ENCODE measurements around the gene REG3A. TPM values are rescaled to one million over a fixed set of nuclear protein-coding genes. Genes with fewer than 3 reads are reported as not detected.

Gene REG3A
- polyA plus RNA-seq, 3 donors, result not detected

DNA sequence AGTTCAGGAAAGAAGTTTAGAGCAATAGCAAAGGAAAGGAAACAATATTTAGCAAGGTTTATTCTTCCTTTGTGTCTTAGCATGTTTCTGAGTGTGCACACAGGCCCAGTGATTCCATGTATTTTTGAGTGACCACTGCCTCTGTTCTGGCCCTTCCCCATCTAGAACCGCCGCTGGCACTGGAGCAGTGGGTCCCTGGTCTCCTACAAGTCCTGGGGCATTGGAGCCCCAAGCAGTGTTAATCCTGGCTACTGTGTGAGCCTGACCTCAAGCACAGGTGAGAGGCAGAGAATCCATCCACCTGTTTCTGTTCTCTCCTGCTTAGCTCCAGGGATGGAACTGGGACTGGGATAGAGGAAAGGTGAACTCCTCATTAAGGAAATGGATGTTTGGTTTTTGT, 36.9 kb downstream of the REG3A start:
- no peak for DNase-seq (ENCODE audit: low read depth in 3 of 3, low spot score in 2 of 3)

DNA sequence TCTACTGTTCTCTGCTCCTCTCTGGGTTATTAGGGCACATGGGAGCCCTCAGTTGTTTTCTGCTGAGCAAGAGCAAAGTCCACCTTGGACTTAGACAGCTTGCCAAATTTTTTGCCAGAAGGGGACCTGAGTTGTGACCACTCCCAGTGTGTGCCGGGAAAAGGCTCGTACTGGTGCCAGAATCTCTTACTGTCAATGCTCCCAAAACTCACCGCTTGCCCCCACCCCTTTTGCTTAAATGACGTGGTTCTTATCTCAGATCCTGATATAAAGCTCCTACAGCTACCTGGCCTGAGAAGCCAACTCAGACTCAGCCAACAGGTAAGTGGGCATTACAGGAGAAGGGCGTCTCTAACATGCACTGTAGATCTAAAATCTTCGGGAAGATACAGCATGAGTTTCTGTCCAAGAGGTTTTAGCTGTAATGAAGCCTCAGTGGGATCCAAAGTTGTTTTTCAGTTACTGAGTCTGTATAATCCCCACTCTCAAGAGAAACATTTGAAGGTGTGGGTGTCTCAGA, 39.3 kb downstream of the REG3A start, which contains the start of gene REG1A:
Gene REG1A, plus strand, starts transcription at position 295 of the 520 bp plus-strand sequence. CDS start 374 bp downstream, outside the sequence.
- no peak for DNase-seq (ENCODE audit: low read depth in 3 of 3, low spot score in 2 of 3)

DNA sequence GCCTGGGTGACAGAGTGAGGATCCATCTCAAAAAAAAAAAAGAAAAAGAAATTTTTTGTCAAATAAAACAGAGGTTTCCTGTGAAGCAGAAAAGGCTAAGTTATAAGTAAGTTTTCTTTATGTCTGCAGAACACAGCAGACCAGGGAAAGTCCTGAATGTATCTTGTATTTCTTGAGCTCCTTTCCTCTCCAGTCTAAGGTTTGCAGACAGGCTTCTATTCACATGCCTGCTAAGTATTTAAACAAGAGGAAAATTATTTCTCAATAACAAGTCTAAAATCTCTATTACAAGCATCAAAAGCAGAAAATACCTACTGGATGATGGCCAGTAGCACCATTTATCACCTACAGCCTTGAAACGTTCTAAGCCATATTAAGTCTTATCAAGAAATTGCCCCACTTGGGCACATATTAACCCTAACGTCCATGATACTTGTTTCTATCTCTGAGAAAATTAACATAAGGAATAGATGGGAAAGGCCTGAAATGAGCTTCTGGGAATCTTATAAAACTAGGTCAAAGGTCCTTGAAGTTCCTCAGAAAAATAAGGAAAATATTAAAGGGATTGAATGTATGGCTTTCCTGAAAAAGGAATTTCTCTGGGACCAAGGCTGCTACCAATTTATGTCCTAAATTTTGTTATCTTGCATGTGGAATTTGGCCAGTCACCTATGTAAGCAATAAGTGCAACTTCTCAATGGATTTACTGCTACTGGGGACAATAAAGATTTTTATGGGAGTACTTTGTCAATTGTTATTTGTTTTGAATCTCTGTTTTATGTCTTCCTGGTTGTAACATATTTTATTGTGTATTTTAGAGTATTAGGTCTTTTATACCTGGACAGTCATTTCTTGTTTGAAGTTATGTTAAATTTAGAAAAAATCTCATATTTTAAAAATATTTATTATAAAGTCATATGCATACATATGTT, 42.3 kb downstream of the REG3A start:
- no peak for DNase-seq (ENCODE audit: low read depth in 3 of 3, low spot score in 2 of 3)

DNA sequence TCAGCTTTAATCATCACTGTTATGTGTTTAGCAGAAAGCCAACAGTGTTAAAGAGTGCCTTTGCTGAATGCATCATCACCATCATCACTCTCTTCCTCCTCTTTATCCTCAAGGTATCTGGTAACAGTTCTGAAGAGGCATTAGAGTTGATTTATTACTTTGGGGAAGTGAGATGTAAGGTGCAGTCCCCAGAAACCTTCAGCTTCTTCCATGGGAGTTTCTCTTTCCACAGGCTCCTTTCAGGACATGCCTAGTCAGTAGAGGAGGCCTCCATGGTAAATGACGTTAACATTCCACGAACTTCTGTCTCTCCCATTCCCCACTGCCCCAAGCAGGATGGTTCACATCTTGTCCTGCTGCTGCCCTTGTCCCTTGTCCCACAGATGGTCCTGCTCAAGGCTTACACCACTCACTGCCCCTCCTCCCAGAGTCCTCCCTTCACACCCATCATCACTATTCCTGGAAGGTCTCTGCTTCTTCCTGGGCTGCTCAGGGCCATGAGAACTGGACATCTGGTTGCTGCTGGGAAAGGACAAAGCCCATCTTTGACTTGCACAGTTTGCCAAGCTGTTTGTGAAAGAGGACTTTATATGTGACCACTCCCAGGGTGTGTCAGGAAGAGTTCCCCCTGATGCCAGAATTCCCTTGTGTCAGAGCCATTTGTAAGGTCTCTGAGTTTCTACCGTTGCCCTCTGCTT, 44.6 kb downstream of the REG3A start:
- no peak for DNase-seq (ENCODE audit: low read depth in 3 of 3, low spot score in 2 of 3)

DNA sequence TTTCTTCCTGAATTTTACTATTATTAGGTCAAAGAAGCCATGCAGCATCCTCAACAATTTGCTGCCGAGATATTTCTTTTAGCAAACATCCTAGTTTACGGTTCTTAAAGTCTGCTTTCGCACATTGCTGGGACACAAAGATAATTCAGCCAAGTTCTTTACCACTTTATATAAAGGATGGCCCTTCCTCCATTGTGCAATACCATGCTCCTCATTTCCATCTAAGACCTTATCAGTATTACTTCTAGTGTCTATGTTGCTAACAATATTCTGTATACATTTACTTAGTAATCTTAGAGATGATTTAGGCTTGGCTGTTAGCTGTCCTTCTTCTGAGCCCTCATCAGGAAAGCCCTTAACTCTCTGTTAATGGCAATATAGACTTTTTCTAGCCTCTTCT, 47.3 kb downstream of the REG3A start:
- DNase-seq (ENCODE audit: low read depth in 3 of 3, low spot score in 2 of 3), result no peak

Other genes with a start within 250 kb of the REG3A start
- not detected for gene REG3G, start 134.1 kb downstream of the REG3A start, polyA plus RNA-seq (ENCODE audit: insufficient read length in 3 of 3)
- gene REG1B, start 71.8 kb downstream of the REG3A start, polyA plus RNA-seq (ENCODE audit: insufficient read length in 3 of 3), result not detected
- gene REG1A, start 39.3 kb downstream of the REG3A start, polyA plus RNA-seq (ENCODE audit: insufficient read length in 3 of 3), result not detected

Measured in right renal cortex interstitium (tissue), 3 donors.